Gastroesophageal sphincter (tissue), 4 donors: ENCODE data around the gene ZNF487. TPM values are rescaled to one million over a fixed set of nuclear protein-coding genes. Genes with fewer than 3 reads are reported as not detected.
"Not testable (repeated sequence)": the region's sequence is repeated elsewhere in the genome, so short reads cannot be mapped to it uniquely, and the experiment has no call there.

Experiments
- ATAC-seq: fragments of 150-250 bp; one replicate; pipeline ENCODE4 v1.9.1; 2016; ENCODE audit warnings: mild to moderate bottlenecking, moderate library complexity
- H3K27ac ChIP-seq, 4 donors: fragments of 200-600 bp; sonication (generic) in 3 of 4; 1 replicate in 3 of 4; 2 replicates in 1 of 4; pipeline ENCODE4 v1.5.1; 2016 to 2019
- H3K27me3 ChIP-seq: fragments of 200-600 bp; sonication (generic); one replicate; pipeline ENCODE4 v1.5.1; 2019
- H3K36me3 ChIP-seq, 2 donors: fragments of 200-600 bp; sonication (generic); one replicate each; pipeline ENCODE4 v1.5.1; 2019; ENCODE audit warnings: control low read depth in 1 of 2
- H3K4me1 ChIP-seq, 3 donors: fragments of 200-600 bp; sonication (generic); 1 replicate in 2 of 3; 2 replicates in 1 of 3; pipeline ENCODE4 v1.5.1; 2016 to 2019; ENCODE audit warnings: control low read depth in 2 of 3
- H3K4me3 ChIP-seq, 2 donors: fragments of 200-600 bp; sonication (generic); one replicate each; pipeline ENCODE4 v1.5.1; 2019; ENCODE audit warnings: mild to moderate bottlenecking in 1 of 2, moderate library complexity in 1 of 2
- H3K9me3 ChIP-seq, 3 donors: fragments of 200-600 bp; sonication (generic); one replicate each; pipeline ENCODE4 v1.5.1; 2017 to 2019; ENCODE audit warnings: control low read depth in 2 of 3
- EP300 ChIP-seq: sonication (generic); formaldehyde crosslinking; IDR thresholded peaks from one replicate; pipeline ENCODE4 v1.6.1; 2017; ENCODE audit warnings: antibody characterized with exemption, mild to moderate bottlenecking
- POLR2A ChIP-seq, 2 donors: fragments of 450-650 bp; IDR thresholded peaks; one replicate each; pipeline ENCODE4 v1.6.1; 2017; ENCODE audit warnings: antibody characterized with exemption in 2 of 2, mild to moderate bottlenecking in 2 of 2, moderate library complexity in 1 of 2
- POLR2AphosphoS5 ChIP-seq: sonication (generic); formaldehyde crosslinking; IDR thresholded peaks from one replicate; pipeline ENCODE4 v1.6.1; 2017; ENCODE audit warnings: antibody characterized with exemption
- WGBS, 2 donors: methylation state at CpG; one replicate each; pipeline ENCODE4 v1.1.5; 2018; ENCODE audit warnings: low coverage in 1 of 2; 5-methylcytosine and 5-hydroxymethylcytosine counted together
- total RNA-seq, 4 donors: library from RNA; depleted of rRNA; stranded (reverse); fragments of >200 nt; gene quantifications; one replicate each; pipeline ENCODE4 v1.1.0, GENCODE V29; 2016
- TF ChIP-seq, protein P1 (sequence below), 4 experiments: fragments of 200-600 bp in 2 of 4; fragments of 450-650 bp in 2 of 4; sonication (generic) in 1 of 4; IDR thresholded peaks; one replicate each; pipeline ENCODE4 v1.5.1; 2017 to 2019; ENCODE audit warnings: antibody characterized with exemption in 4 of 4, mild to moderate bottlenecking in 2 of 4, moderate library complexity in 2 of 4

ZNF487 gene
- total RNA-seq, 4 donors from 2014 or later, result 5.1 to 22.4 (median 14.0) TPM

DNA sequence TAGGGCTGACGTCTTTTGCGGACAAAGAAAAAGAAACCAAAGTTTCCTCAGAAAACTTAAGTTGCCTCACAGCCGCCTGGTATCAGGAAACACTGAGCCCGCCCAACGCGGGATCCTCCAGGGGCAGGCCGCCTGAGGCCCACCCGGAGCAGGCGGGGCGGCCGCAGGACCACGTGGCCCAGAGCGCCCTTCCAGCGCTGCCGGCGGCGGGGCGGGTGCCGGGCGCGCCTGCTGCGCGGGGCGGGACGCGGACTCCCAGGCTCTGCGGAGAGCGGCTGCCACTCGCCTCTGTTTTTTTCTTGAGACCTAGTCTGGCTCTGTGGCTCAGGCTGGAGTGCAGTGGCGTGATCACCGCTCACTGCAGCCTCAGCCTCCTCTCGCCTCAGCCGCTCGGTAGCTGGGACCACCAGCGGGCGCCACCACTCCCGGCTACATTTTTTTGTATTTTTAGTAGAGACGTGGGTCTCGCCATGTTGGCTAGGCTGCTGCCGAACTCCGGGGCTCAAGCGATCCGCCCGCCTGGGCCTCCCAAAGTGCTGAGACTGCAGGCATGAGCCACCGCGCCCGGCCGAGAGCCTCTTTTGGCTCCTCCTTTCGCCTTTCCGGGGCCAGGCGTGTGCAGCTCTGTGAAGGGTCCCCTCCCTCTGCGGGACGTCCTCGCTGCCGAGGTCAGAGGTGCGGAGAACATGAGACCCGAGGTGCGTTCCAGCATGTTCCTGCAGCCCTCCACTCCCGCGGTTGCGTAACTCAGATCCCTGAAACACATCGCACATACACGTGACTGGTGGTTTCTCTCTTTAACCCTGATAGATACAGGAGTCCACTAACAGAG, 16.3 kb upstream of the ZNF487 start:
- peak; percentile 97 for ATAC-seq
- peak overlapping the region; percentile 40 to 62 for H3K4me3 ChIP-seq
- TF ChIP-seq, protein P1, sequence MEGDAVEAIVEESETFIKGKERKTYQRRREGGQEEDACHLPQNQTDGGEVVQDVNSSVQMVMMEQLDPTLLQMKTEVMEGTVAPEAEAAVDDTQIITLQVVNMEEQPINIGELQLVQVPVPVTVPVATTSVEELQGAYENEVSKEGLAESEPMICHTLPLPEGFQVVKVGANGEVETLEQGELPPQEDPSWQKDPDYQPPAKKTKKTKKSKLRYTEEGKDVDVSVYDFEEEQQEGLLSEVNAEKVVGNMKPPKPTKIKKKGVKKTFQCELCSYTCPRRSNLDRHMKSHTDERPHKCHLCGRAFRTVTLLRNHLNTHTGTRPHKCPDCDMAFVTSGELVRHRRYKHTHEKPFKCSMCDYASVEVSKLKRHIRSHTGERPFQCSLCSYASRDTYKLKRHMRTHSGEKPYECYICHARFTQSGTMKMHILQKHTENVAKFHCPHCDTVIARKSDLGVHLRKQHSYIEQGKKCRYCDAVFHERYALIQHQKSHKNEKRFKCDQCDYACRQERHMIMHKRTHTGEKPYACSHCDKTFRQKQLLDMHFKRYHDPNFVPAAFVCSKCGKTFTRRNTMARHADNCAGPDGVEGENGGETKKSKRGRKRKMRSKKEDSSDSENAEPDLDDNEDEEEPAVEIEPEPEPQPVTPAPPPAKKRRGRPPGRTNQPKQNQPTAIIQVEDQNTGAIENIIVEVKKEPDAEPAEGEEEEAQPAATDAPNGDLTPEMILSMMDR (IDR thresholded peaks at IDR 0.05), result peak in 2 of 4 experiments; percentile 22 to 38
- peak; percentile 68 for TF ChIP-seq POLR2AphosphoS5
- TF ChIP-seq POLR2A (IDR thresholded peaks at IDR 0.05), result peak; percentile 69 to 81
- no peak for TF ChIP-seq EP300
- WGBS, 2 donors, result 0 to 1% methylated on average over 12 to 20 of the region's 63 CpGs
- H3K36me3 ChIP-seq, result no peaks in the 10 kb centered on the region
- H3K9me3 ChIP-seq, result no peaks in the 10 kb centered on the region
- H3K27me3 ChIP-seq, result no peaks in the 10 kb centered on the region
- H3K4me1 ChIP-seq, result peaks cover 0 to 19% (median 4%) of the 10 kb centered on the region in 3 donors
- H3K27ac ChIP-seq, result peak overlapping the region; percentile 87 to 99 (median 96)

DNA sequence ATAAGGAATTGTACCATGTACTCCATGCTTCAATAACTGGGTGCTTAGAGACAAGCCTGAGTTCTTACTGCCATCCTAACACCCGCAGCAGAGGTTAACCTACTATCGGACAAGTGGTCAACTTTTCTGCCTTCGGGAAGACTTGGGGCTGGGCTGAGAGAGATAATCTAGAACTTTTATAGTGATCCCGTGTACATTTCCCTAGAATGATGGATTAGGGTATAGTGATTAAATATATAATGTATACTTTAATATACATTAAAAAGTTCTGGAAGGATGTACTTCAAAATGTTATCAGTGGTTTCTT, 15.8 kb upstream of the ZNF487 start:
- Histone ChIP-seq H3K36me3 (no peaks in the 10 kb centered on the region), H3K27me3 (no peaks in the 10 kb centered on the region), H3K4me3 (peak overlapping the region; percentile 40 to 62), H3K9me3 (no peaks in the 10 kb centered on the region), H3K27ac (peak overlapping the region; percentile 87 to 99 (median 96)), H3K4me1 (peaks cover 0 to 19% (median 4%) of the 10 kb centered on the region in 3 donors)
- 12 to 14% methylated on average over 4 of the region's 4 CpGs for WGBS, 2 donors
- ATAC-seq, result no peak
- TF ChIP-seq EP300 (no peak), POLR2A (IDR thresholded peaks at IDR 0.05) (no peak), POLR2AphosphoS5 (no peak)
- TF ChIP-seq, protein P1 (IDR thresholded peaks at IDR 0.05), result no peak

DNA sequence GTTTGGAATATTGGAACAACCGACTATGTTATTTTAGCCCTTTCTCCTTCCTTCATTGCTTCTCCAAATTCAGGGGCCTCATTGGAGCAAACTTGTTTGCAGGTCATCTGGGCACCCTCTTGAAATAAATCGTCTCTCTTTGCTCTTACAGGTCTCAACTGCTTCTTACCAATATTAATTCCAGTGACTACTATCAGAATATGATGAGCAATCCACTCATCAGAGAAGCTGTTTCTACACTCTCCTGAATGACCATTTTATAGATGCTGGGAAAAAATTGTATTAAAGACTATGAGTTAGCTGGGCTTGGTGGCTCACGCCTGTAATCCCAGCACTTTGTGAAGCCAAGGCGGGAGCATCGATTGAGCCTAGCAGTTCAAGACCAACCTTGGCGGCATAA, 15.4 kb upstream of the ZNF487 start:
- Histone ChIP-seq H3K4me3 (peak overlapping the region in 1 of 2 donors; percentile 62), H3K9me3 (no peaks in the 10 kb centered on the region), H3K4me1 (peaks cover 0 to 19% (median 4%) of the 10 kb centered on the region in 3 donors), H3K36me3 (no peaks in the 10 kb centered on the region), H3K27me3 (no peaks in the 10 kb centered on the region), H3K27ac (peak overlapping the region; percentile 87 to 99 (median 96))
- 77 to 87% methylated on average over 2 to 6 of the region's 6 CpGs for WGBS, 2 donors
- no peak for ATAC-seq
- TF ChIP-seq EP300 (no peak), POLR2A (IDR thresholded peaks at IDR 0.05) (no peak), POLR2AphosphoS5 (no peak)
- TF ChIP-seq, protein P1 (IDR thresholded peaks at IDR 0.05), result no peak

DNA sequence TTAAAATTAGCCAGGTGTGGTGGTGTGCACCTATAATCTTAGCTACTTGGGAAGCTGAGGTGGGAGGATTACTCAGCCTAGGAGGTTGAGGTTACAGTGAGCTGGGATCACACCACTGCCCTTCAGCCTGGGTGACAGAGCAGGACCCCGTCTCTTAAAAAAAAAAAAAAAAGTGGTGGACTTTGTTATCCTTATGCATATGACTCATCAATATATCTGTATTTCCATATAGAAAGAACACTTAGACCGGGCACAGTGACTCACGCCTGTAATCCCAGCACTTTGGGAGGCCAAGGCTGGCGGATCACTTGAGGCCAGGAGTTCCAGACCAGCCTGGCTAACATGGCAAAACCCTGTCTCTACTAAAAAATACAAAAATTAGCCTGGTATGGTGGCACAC, 15.0 kb upstream of the ZNF487 start:
- not testable (repeated sequence) for H3K36me3 ChIP-seq, H3K9me3 ChIP-seq, H3K27me3 ChIP-seq, H3K4me3 ChIP-seq, ATAC-seq
- Histone ChIP-seq H3K4me1 (peaks cover 0 to 19% (median 4%) of the 10 kb centered on the region in 3 donors), H3K27ac (peak overlapping the region in 3 of 4 donors; percentile 95 to 99 (median 97))
- 84 to 88% methylated on average over 3 to 4 of the region's 4 CpGs for WGBS, 2 donors

DNA sequence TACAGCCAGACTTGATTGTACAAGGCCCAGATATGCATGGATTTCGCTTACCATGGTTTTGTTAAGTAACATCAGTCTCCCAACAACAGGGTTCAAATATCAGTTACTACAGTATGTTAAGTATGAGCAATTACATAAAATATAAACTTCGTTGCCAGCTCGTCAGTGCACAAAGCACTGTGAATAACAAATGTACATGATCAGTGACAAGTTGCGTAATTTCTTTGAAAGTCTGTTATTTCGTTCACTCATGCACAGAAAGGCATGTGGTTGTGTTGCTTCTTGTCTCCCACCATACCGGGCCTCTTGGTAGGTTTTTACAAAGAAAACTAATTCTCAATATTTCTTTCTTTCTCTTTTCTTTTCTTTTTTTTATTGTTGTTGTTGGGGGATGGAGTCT, 12.5 kb upstream of the ZNF487 start:
- H3K4me1 ChIP-seq, result peaks cover 0 to 19% (median 4%) of the 10 kb centered on the region in 3 donors
- no peak for ATAC-seq
- no peaks in the 10 kb centered on the region for H3K36me3 ChIP-seq
- H3K9me3 ChIP-seq, result no peaks in the 10 kb centered on the region
- no peak overlapping the region for H3K4me3 ChIP-seq
- no peaks in the 10 kb centered on the region for H3K27me3 ChIP-seq
- WGBS, 2 donors, result 81 to 87% methylated on average over 5 to 6 of the region's 6 CpGs
- TF ChIP-seq POLR2A (IDR thresholded peaks at IDR 0.05) (no peak), POLR2AphosphoS5 (no peak), EP300 (no peak)
- TF ChIP-seq, protein P1 (IDR thresholded peaks at IDR 0.05), result no peak
- H3K27ac ChIP-seq, result no peak overlapping the region

DNA sequence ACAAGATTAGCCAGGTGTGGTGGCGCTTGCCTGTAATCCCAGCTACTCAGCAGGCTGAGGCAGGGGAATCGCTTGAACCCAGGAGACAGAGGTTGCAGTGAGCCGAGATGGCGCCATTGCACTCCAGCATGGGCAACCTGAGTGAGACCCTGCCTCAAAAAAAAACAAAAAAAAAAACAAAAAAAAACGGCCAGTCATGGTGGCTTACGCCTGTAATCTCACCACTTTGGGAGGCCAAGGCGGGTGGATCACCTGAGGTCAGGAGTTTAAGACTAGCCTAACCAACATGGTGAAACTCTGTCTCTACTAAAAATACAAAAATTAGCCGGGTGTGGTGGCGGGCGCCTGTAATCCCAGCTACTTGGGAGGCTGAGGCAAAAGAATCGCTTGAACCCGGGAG, 10.4 kb upstream of the ZNF487 start:
- not testable (repeated sequence) for H3K27me3 ChIP-seq, ATAC-seq, H3K36me3 ChIP-seq, H3K4me3 ChIP-seq, H3K4me1 ChIP-seq, H3K27ac ChIP-seq, H3K9me3 ChIP-seq
- 93% methylated on average over 10 of the region's 12 CpGs; no CpG with 5 or more reads in 1 of the 2 donors for WGBS, 2 donors
